Measurements from ENCODE around the gene CDH4.

CDH4 gene

DNA sequence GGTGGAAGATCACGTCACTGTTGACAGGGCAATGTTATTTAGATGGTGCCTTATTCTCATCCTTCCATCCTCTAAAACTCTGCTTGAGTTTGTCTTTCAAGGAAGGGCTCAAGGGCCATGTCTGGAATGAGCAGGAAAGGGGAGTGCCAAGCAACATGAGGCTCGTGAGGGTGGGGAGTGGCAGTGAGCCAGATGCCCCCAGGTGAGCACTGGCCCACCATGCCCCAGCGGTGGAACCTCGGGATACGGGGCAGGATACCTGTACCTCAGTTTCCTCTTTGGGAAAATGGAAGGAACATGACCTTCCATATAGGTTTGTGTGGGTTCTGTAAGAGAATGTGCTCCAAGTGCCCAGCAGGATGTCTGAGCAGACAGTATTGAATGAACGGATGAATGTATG, 476.3 kb downstream of the CDH4 start:
- no peaks in the 10 kb centered on the region for H3K36me3 ChIP-seq (ENCODE audit: control insufficient read depth, insufficient read depth, low read length)
- no peak overlapping the region for H4K5ac ChIP-seq (ENCODE audit: low read length)
- no peak overlapping the region for H3K18ac ChIP-seq (ENCODE audit: low read length)
- no peak overlapping the region for H2BK15ac ChIP-seq (replicated peaks; ENCODE audit: low read depth)
- H3K79me1 ChIP-seq (ENCODE audit: low read length) = no peaks in the 10 kb centered on the region
- H3K9ac ChIP-seq (ENCODE audit: low read length) = no peak overlapping the region
- no peak overlapping the region for H2BK120ac ChIP-seq (ENCODE audit: low read depth, low read length)
- H3K27me3 ChIP-seq (ENCODE audit: insufficient read depth, low read length, poor library complexity) = no peaks in the 10 kb centered on the region
- H2AK5ac ChIP-seq (ENCODE audit: low read length) = no peak overlapping the region
- no peak overlapping the region for H4K8ac ChIP-seq (ENCODE audit: low read depth, low read length)
- H3K23ac ChIP-seq (ENCODE audit: low read length) = no peak overlapping the region
- no peak overlapping the region for H3K4me3 ChIP-seq (ENCODE audit: low read length)
- no peak overlapping the region for H2BK5ac ChIP-seq (ENCODE audit: low read length)
- H3K4ac ChIP-seq (ENCODE audit: low read depth, low read length) = no peak overlapping the region
- no peaks in the 10 kb centered on the region for H3K4me1 ChIP-seq (ENCODE audit: control insufficient read depth, low read depth, low read length)
- no CpG with 5 or more reads among the region's 6 CpGs for WGBS (ENCODE audit: extremely low coverage, insufficient coverage, low lambda C conversion rate)
- no peak overlapping the region for H3K56ac ChIP-seq (ENCODE audit: low read length)
- H3K4me2 ChIP-seq (ENCODE audit: low read length) = no peak overlapping the region
- DNase-seq = no peak
- H3K79me2 ChIP-seq (ENCODE audit: control insufficient read depth, insufficient read depth, low read length) = no peaks in the 10 kb centered on the region
- no peak overlapping the region for H3K27ac ChIP-seq (ENCODE audit: low read depth, low read length)

DNA sequence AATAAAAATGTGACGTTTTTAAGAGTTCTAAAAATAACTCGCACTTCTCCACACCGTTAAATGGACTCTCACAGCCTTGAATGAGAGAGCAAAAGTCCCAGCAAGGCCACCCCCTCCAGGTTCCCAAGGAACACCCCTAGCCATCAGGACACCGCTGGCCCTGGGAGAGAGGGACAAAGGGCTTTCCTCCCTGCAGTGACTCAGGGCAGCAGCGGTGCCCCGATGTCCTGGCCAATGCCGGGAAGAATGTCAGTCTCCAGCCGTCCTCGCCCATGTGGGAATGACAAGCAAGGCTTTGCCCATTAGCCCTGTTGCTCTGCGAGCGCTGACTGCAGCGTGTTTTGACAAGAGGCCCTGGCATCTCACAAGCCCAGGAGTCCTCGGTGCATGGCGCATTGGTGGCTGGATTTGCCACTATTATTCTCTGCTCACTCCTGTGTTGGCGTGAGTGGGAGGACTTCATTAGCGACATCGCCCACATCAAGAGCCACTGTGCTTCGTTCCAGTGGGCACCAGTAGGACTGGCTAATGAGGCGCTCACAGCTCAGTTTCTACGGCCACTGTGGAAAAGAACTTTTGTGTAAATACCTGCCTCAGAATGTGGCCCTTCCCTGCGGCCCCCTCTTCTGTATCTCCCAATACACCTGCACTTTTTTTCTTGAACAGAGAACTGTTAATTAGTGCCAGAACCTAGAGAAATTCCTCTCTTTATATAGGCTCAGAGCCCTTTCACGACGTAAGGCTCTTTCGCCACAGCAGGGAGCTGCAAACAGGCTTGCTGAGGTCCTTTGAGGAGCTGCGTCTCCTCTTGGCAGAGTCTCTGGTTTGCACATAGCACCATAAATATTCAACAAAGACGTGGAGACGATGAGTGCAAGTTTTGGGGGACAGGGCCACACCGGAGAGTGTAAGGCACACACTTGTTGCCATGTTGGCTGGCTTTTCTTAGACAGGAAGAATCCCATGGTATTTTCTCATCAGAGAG, 477.0 kb downstream of the CDH4 start:
- Histone ChIP-seq H3K9ac (ENCODE audit: low read length) (no peak overlapping the region), H3K18ac (ENCODE audit: low read length) (no peak overlapping the region), H4K5ac (ENCODE audit: low read length) (no peak overlapping the region), H2AK5ac (ENCODE audit: low read length) (no peak overlapping the region), H3K4me1 (ENCODE audit: control insufficient read depth, low read depth, low read length) (no peaks in the 10 kb centered on the region), H3K4ac (ENCODE audit: low read depth, low read length) (no peak overlapping the region), H2BK15ac (replicated peaks; ENCODE audit: low read depth) (no peak overlapping the region), H3K36me3 (ENCODE audit: control insufficient read depth, insufficient read depth, low read length) (no peaks in the 10 kb centered on the region), H3K23ac (ENCODE audit: low read length) (no peak overlapping the region), H3K27me3 (ENCODE audit: insufficient read depth, low read length, poor library complexity) (no peaks in the 10 kb centered on the region), H2BK120ac (ENCODE audit: low read depth, low read length) (no peak overlapping the region), H2BK5ac (ENCODE audit: low read length) (no peak overlapping the region), H3K4me3 (ENCODE audit: low read length) (no peak overlapping the region), H3K27ac (ENCODE audit: low read depth, low read length) (no peak overlapping the region), H4K8ac (ENCODE audit: low read depth, low read length) (no peak overlapping the region), H3K56ac (ENCODE audit: low read length) (no peak overlapping the region), H3K79me2 (ENCODE audit: control insufficient read depth, insufficient read depth, low read length) (no peaks in the 10 kb centered on the region), H3K79me1 (ENCODE audit: low read length) (no peaks in the 10 kb centered on the region), H3K4me2 (ENCODE audit: low read length) (no peak overlapping the region)
- no CpG with 5 or more reads among the region's 28 CpGs for WGBS (ENCODE audit: extremely low coverage, insufficient coverage, low lambda C conversion rate)
- no peak for DNase-seq

DNA sequence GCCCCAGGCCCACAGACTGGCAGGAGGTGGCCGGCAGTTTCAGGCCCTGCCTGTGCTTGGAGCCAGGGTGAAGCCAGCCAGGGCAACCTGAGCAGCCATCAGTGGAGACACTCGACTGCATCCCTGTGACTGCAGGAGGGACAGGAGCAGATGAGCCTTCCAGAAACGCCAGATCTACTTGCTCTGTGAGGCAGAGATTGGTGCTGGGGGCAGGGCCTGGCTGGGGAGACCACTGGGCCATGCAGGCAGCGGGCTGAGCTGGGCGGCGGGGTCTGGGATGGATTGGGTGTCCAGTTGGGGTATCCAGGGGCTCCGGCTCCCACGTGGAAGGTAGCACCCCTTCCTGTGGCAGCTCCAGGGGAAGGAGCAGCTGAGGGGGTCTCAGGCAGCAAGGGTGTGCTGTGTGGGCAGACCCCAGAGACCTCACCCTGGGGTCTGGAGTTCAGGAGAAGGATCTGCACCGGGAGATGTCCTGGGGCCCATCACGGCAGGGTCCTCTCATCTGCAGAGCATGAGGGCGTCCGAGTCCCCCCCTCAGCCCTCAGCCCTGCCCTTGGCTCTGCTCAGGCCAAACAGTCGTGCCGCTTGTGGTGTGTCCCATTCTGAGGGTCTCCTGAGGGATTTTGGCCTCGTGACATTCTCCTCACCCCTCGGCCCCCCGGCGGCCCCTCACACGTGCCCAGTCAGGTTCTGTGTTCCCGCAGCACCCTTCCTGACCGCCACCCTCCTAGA, 478.7 kb downstream of the CDH4 start:
- Histone ChIP-seq H2AK5ac (ENCODE audit: low read length) (no peak overlapping the region), H3K9ac (ENCODE audit: low read length) (no peak overlapping the region), H3K27ac (ENCODE audit: low read depth, low read length) (no peak overlapping the region), H3K4me1 (ENCODE audit: control insufficient read depth, low read depth, low read length) (no peaks in the 10 kb centered on the region), H4K5ac (ENCODE audit: low read length) (no peak overlapping the region), H2BK5ac (ENCODE audit: low read length) (no peak overlapping the region), H3K79me1 (ENCODE audit: low read length) (no peaks in the 10 kb centered on the region), H3K4me3 (ENCODE audit: low read length) (no peak overlapping the region), H3K4me2 (ENCODE audit: low read length) (no peak overlapping the region), H3K36me3 (ENCODE audit: control insufficient read depth, insufficient read depth, low read length) (no peaks in the 10 kb centered on the region), H2BK120ac (ENCODE audit: low read depth, low read length) (no peak overlapping the region), H3K18ac (ENCODE audit: low read length) (no peak overlapping the region), H3K79me2 (ENCODE audit: control insufficient read depth, insufficient read depth, low read length) (no peaks in the 10 kb centered on the region), H3K56ac (ENCODE audit: low read length) (no peak overlapping the region), H3K23ac (ENCODE audit: low read length) (no peak overlapping the region), H4K8ac (ENCODE audit: low read depth, low read length) (no peak overlapping the region), H3K4ac (ENCODE audit: low read depth, low read length) (no peak overlapping the region), H2BK15ac (replicated peaks; ENCODE audit: low read depth) (no peak overlapping the region), H3K27me3 (ENCODE audit: insufficient read depth, low read length, poor library complexity) (no peaks in the 10 kb centered on the region)
- no peak for DNase-seq
- no CpG with 5 or more reads among the region's 21 CpGs for WGBS (ENCODE audit: extremely low coverage, insufficient coverage, low lambda C conversion rate)

DNA sequence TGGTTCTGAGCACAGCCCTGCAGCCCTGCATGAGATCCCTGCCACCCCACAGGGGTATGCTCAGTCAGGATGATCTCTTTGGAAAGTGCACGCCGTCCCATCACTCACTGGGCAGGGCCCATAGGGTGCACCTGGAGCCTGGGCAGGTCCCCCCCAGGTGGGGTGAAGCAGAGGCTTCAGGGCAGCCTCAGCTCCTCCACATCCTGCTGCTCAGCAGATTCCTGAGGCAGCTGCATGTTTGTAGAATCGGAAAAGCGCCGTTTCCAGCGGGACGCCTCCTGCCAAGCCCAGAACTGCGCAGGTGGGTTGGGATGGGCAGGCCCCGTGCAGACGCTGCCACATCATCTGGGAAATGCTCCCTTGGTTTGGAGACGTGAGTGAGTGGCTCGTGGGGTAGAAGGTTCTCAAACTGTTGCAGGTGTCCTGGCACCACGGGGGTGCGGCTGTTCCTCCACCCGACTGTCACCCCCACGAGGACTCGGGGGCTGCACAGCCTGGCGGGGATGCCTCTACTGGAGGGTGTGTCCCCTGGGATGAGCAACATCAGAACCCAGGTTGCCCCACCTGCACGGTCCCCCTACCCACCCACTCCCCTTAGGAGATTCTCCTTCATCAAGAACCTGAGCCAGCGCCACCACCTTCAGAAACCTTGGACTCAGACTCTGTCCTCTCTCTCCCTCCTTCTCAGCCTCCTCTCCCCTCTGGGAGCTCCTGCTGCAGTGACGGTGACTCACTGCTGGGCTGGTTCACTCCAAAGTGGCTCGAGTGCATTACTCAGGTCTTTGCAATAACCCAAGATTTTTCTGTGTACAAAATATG, 479.5 kb downstream of the CDH4 start:
- DNase-seq = no peak

DNA sequence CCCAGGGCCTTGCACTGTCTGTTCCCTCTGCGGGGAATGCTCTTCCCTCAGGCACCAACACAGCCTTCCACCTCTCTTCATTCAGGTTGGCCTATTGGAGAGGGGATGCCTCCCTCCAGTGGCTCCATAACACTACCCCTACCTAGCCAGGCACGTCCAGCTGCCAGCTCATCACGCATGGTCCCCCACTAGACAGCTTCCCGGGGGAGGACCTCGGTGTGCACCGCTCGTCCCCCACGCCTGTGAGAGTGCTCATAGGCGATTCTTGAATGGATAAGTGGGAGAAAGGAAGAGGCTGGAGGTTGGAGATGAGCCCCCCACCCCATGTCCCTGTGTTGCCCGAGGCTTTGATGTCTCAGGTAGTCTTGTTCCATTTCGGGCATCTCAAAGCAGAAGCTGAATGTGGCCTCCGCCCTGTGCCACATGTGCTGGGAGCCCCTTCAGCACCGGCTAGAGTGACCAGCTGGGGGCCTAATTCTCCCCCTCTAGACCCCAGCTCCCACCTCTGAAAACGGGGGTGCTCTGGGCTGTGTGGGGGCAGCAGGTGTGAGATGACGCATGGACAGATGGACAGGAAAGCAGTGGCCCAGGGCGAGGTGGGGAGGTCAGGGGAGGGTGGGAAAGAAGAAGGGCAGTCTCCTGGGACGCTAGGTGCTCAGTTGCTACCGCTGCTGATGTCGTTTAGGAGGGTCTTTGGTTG, 480.6 kb downstream of the CDH4 start:
- no peaks in the 10 kb centered on the region for H3K79me1 ChIP-seq (ENCODE audit: low read length)
- H3K23ac ChIP-seq (ENCODE audit: low read length) = no peak overlapping the region
- H2BK120ac ChIP-seq (ENCODE audit: low read depth, low read length) = no peak overlapping the region
- H2BK15ac ChIP-seq (replicated peaks; ENCODE audit: low read depth) = no peak overlapping the region
- no peak overlapping the region for H3K56ac ChIP-seq (ENCODE audit: low read length)
- WGBS (ENCODE audit: extremely low coverage, insufficient coverage, low lambda C conversion rate) = no CpG with 5 or more reads among the region's 19 CpGs
- H3K9ac ChIP-seq (ENCODE audit: low read length) = no peak overlapping the region
- no peak overlapping the region for H4K8ac ChIP-seq (ENCODE audit: low read depth, low read length)
- H3K4ac ChIP-seq (ENCODE audit: low read depth, low read length) = no peak overlapping the region
- H3K4me2 ChIP-seq (ENCODE audit: low read length) = no peak overlapping the region
- DNase-seq = no peak
- H4K5ac ChIP-seq (ENCODE audit: low read length) = no peak overlapping the region
- H3K27me3 ChIP-seq (ENCODE audit: insufficient read depth, low read length, poor library complexity) = no peaks in the 10 kb centered on the region
- H3K79me2 ChIP-seq (ENCODE audit: control insufficient read depth, insufficient read depth, low read length) = no peaks in the 10 kb centered on the region
- H3K18ac ChIP-seq (ENCODE audit: low read length) = no peak overlapping the region
- H3K27ac ChIP-seq (ENCODE audit: low read depth, low read length) = no peak overlapping the region
- H3K4me3 ChIP-seq (ENCODE audit: low read length) = no peak overlapping the region
- no peak overlapping the region for H2BK5ac ChIP-seq (ENCODE audit: low read length)
- no peak overlapping the region for H2AK5ac ChIP-seq (ENCODE audit: low read length)
- no peaks in the 10 kb centered on the region for H3K36me3 ChIP-seq (ENCODE audit: control insufficient read depth, insufficient read depth, low read length)
- no peaks in the 10 kb centered on the region for H3K4me1 ChIP-seq (ENCODE audit: control insufficient read depth, low read depth, low read length)

More for the DNA sequence above, 479.5 kb downstream of the CDH4 start:
- no peaks in the 10 kb centered on the region for H3K79me1 ChIP-seq (ENCODE audit: low read length)
- no peaks in the 10 kb centered on the region for H3K27me3 ChIP-seq (ENCODE audit: insufficient read depth, low read length, poor library complexity)
- no peak overlapping the region for H3K4ac ChIP-seq (ENCODE audit: low read depth, low read length)
- H3K18ac ChIP-seq (ENCODE audit: low read length) = no peak overlapping the region
- no peaks in the 10 kb centered on the region for H3K79me2 ChIP-seq (ENCODE audit: control insufficient read depth, insufficient read depth, low read length)
- WGBS (ENCODE audit: extremely low coverage, insufficient coverage, low lambda C conversion rate) = no CpG with 5 or more reads among the region's 22 CpGs
- no peak overlapping the region for H2BK120ac ChIP-seq (ENCODE audit: low read depth, low read length)
- no peaks in the 10 kb centered on the region for H3K36me3 ChIP-seq (ENCODE audit: control insufficient read depth, insufficient read depth, low read length)
- H2AK5ac ChIP-seq (ENCODE audit: low read length) = no peak overlapping the region
- H3K9ac ChIP-seq (ENCODE audit: low read length) = no peak overlapping the region
- H3K23ac ChIP-seq (ENCODE audit: low read length) = no peak overlapping the region
- H3K27ac ChIP-seq (ENCODE audit: low read depth, low read length) = no peak overlapping the region
- no peak overlapping the region for H3K4me2 ChIP-seq (ENCODE audit: low read length)
- no peak overlapping the region for H4K5ac ChIP-seq (ENCODE audit: low read length)
- H3K4me1 ChIP-seq (ENCODE audit: control insufficient read depth, low read depth, low read length) = no peaks in the 10 kb centered on the region
- H3K4me3 ChIP-seq (ENCODE audit: low read length) = no peak overlapping the region
- H4K8ac ChIP-seq (ENCODE audit: low read depth, low read length) = no peak overlapping the region
- H2BK5ac ChIP-seq (ENCODE audit: low read length) = no peak overlapping the region
- H3K56ac ChIP-seq (ENCODE audit: low read length) = no peak overlapping the region
- H2BK15ac ChIP-seq (replicated peaks; ENCODE audit: low read depth) = no peak overlapping the region

Data from mesendoderm (in vitro differentiated cells).